ENCODE results near the gene INIP. TPM values are rescaled to one million over a fixed set of nuclear protein-coding genes. Genes with fewer than 3 reads are reported as not detected.

Gene INIP
- total RNA-seq, 1 experiment from 2014 or later, result 24.5 TPM

DNA sequence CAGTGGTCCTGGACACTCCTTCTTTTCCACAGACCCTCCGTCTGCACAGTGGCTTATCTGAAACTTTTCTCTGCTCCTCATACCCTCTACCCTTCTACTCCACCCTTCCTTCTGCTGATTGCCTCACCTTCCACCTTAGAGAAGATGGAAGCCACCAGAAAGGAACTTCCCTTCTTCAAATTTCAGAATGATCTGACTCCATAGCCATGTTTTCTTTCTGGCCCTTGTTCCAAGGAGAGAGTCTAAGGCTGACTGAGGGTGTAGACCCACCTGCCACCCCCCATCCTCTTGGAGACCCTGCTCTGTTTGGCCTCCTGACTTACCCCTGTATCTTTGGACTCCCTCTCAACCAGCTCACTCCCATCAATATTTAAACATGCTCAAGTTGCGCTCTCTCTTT, 40.0 kb upstream of the INIP start:
- H3K79me1 ChIP-seq (ENCODE audit: insufficient read depth, low read depth, low read length, poor library complexity, severe bottlenecking), result no peaks in the 10 kb centered on the region
- H4K20me1 ChIP-seq (ENCODE audit: control insufficient read depth, insufficient read depth, insufficient read length), result no peaks in the 10 kb centered on the region
- H2BK12ac ChIP-seq (ENCODE audit: insufficient read length, low read depth, low read length), result no peak overlapping the region
- H3K4me3 Mint-ChIP-seq, result no peak overlapping the region
- H4K91ac ChIP-seq (ENCODE audit: insufficient read length, low read depth, low read length), result no peak overlapping the region
- H3K36me3 Mint-ChIP-seq (ENCODE audit: insufficient read depth in 1 of 3, low read depth in 3 of 3), result no peaks in the 10 kb centered on the region
- no peak overlapping the region for H4K8ac ChIP-seq (replicated peaks; ENCODE audit: insufficient read length, low read depth, low read length)
- no peaks in the 10 kb centered on the region for H3K4me1 ChIP-seq (ENCODE audit: insufficient read depth, low read length)
- H3K4me1 Mint-ChIP-seq, result peaks cover 14 to 17% of the 10 kb centered on the region in 2 experiments
- no CpG with 5 or more reads among the region's 2 CpGs for WGBS (ENCODE audit: extremely low coverage, insufficient read length, low lambda C conversion rate)
- no peak overlapping the region for H3T11ph ChIP-seq (ENCODE audit: low read length)
- no peaks in the 10 kb centered on the region; the same call in 1 of the 2 replicates for H3K27me3 Mint-ChIP-seq (ENCODE audit: low read depth)
- H3K4ac ChIP-seq (ENCODE audit: low read depth, low read length), result no peak overlapping the region
- H3K79me2 ChIP-seq (ENCODE audit: insufficient read depth, low read length), result no peaks in the 10 kb centered on the region
- H3K9me3 ChIP-seq (ENCODE audit: control insufficient read depth, low read depth, low read length), result no peaks in the 10 kb centered on the region
- TF ChIP-seq CTCF (conservative IDR thresholded peaks at IDR 0.05), result no peak
- no peak overlapping the region for H2BK5ac ChIP-seq (ENCODE audit: insufficient read length, low read length)
- no peak overlapping the region for H3K4me2 ChIP-seq (ENCODE audit: insufficient read depth, insufficient read length, low read length)
- no peak overlapping the region for H2BK120ac ChIP-seq (ENCODE audit: low read depth, low read length, poor library complexity, severe bottlenecking)
- H2BK15ac ChIP-seq (ENCODE audit: low read depth, low read length), result no peak overlapping the region
- no peak overlapping the region for H3K18ac ChIP-seq (ENCODE audit: insufficient read length, low read depth, low read length)
- H2BK20ac ChIP-seq (ENCODE audit: low read depth, low read length, poor library complexity, severe bottlenecking), result no peak overlapping the region
- H3K9ac ChIP-seq (ENCODE audit: extremely low read depth, insufficient read length, low read length), result no peak overlapping the region
- no peaks in the 10 kb centered on the region for H3K23me2 ChIP-seq (ENCODE audit: insufficient read length, low read depth, low read length, poor library complexity, severe bottlenecking)
- H3K14ac ChIP-seq (ENCODE audit: insufficient read depth, low read length), result no peak overlapping the region
- H2AK5ac ChIP-seq (ENCODE audit: insufficient read length, low read length), result no peak overlapping the region
- H3K56ac ChIP-seq (ENCODE audit: insufficient read length, low read depth, low read length), result no peak overlapping the region
- H3K27ac ChIP-seq (ENCODE audit: insufficient read length, low read depth, low read length), result no peak overlapping the region
- H3K27me3 ChIP-seq (ENCODE audit: insufficient read depth, low read length), result no peaks in the 10 kb centered on the region
- H3K23ac ChIP-seq (ENCODE audit: insufficient read length, low read depth, low read length), result no peak overlapping the region
- no peaks in the 10 kb centered on the region for H3K9me3 Mint-ChIP-seq
- DNase-seq, result no peak
- no peak overlapping the region for H4K5ac ChIP-seq (ENCODE audit: insufficient read length, low read depth, low read length)
- peak overlapping the region in 1 of 3 experiments; percentile 23; a peak in 1 of 7 replicates for H3K27ac Mint-ChIP-seq
- H2AFZ ChIP-seq (ENCODE audit: low read length), result no peak overlapping the region

Data from H9 (cell line).